Embryonic facial prominence (tissue), 1 donor: Measurements from ENCODE around the gene SLC46A3.
"Not testable (repeated sequence)": the region's sequence is repeated elsewhere in the genome, so short reads cannot be mapped to it uniquely, and the experiment has no call there.

ENCODE experiments used
- DNase-seq: peaks from one replicate; pipeline ENCODE4 v3.0.0-alpha.2; 2016; ENCODE audit errors: extremely low spot score

The SLC46A3 gene, protein sequence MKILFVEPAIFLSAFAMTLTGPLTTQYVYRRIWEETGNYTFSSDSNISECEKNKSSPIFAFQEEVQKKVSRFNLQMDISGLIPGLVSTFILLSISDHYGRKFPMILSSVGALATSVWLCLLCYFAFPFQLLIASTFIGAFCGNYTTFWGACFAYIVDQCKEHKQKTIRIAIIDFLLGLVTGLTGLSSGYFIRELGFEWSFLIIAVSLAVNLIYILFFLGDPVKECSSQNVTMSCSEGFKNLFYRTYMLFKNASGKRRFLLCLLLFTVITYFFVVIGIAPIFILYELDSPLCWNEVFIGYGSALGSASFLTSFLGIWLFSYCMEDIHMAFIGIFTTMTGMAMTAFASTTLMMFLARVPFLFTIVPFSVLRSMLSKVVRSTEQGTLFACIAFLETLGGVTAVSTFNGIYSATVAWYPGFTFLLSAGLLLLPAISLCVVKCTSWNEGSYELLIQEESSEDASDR

DNA sequence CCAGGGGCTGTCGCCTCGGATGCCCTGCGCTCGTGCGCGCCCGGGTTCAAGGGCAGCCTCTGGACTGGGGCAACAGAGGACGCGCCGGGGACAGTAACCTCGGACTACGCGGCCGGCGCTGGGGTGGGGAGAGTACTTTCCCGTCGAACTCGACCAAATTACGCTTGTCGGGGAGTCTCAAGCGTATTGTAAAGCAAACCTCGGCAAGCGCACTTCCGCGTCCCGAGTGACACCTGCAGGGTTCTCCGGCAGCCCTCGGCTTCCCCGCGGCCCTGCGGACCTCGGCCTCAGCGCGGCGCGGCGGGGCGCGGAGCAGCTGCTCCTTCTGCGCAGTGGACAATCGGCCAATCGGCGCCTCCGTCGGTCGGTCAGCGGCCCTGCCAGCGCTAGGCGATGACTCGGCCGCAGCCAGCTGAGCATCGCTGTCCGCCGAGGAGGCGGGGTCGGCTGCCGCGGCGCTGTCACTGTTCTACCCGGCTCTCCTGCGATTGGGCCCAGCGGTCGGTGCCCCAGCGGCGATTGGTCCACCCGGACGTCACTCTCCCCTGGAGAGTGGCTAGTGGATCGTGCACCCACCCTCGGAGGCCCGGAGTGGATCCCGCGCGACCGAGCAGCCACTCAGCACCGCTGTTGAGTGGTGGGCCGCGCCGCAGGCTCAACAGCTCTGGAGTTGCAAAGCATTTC, at the start of gene SLC46A3:
Gene SLC46A3 (minus strand): TSS at position 428 of the 684 bp plus-strand sequence. CDS start 972 bp downstream, outside the sequence.
- peak; percentile 73 for DNase-seq

DNA sequence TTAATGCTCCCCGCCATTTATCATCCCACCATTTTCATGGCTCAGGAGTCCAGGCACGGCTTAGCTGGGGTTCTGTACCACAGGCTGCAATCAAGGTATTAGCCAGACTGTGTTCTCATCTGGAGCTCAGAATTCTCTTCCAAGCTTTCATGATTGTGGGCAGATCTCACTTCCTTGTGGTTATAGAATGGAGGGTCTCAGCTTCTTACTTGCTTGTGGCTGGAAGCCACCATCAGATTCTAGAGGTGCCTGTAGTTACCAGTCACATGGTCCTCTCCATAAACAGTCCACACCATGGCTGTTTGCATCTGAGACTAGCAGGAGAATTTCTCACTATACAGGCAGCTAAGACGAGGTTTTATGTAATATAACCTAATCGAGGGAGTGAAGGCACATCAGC, 45.1 kb upstream of the SLC46A3 start:
- DNase-seq, result no peak

DNA sequence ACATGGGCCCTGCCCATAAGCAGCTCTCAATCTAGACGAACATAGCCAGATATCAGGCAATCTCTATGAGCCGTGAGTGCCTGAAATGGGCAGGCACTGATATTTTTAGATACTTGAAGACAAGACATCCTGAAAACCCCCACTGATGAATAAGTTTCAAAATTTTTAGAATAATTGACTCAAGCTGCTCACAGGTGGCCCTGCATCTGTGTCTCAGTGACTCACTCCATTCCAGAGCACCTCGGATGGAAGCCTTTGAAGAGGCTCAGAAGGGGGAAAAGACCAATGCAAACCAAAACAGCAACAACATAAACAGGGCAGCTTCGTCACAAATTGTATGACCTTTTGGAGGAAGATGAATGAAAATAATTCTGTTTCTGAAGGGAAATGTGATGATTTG, 42.8 kb upstream of the SLC46A3 start:
- no peak for DNase-seq

DNA sequence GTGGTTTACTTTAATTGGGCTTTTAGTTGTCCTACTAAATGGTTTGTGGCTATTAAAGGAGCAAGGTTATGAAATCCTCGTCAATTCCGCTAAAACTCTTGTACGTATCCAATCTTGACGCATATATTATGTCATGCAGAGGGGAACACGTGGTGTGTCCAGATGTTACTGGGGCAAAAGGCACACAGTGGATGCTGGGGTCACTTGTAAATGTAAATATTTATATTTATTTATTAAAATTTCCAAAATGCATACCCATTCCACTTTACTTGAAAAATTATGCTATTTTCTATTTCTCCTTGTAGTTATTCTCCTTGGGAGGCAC, 36.7 kb upstream of the SLC46A3 start:
- no peak for DNase-seq

DNA sequence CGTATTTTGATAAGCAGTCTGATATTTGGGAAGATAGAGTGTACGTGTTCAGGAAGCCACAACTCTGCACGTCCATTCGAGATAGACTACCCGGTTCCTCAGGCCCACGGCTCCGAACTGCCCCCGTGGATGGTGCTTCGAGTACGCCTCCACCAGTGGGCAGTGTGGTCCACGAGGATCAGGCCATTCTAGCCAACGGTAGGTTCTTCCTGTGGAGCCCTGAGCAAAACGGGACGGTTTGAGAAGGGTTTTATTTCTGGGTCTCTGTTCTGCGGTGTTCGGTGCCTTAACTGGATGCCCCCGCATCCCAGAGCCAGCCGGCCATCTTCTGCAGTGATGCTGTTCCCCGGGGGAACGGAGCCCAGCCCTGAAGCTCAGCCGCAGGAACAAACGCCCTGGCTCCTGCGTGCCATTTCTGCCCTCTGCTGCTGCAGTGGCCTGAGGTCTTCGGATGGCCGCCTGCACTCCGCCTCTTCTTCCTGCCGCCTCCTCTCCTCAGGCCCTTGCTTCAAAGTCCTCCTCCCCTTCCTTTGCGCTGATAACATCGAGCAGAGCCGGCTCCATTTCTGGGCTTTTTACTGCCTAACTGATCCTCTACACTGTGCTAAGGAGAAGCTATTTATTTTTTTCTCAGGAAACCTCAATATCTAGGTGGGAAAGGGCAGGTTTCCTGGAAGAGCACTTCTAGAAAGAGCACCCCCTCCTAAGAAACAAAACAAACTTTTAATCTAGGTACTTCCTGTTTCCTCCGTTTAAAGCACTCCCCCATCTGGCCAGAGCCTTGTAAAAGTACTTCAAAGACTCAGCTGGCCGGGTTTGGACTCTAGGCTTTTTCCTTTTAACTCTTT, 36.2 kb upstream of the SLC46A3 start:
- no peak for DNase-seq

DNA sequence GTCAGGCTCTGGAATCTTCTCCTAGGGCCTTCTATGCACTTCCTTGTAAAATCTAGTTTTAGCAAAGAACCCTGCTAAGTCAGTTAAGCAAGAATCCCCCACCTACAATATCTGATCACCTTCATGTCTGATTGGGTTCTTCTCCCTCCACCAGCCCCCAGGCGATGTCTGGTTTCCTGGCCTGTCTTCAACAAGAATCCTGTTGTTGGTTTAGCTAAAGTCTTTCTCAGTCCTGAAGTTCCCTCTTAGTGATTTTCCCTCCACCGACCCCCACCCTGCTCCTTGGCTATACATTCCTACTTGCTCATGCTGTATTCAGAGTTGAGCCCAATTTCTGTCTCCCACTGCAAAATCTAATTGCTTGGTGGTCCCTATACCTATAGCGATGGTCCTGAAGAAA, 35.2 kb upstream of the SLC46A3 start:
- DNase-seq, result no peak

DNA sequence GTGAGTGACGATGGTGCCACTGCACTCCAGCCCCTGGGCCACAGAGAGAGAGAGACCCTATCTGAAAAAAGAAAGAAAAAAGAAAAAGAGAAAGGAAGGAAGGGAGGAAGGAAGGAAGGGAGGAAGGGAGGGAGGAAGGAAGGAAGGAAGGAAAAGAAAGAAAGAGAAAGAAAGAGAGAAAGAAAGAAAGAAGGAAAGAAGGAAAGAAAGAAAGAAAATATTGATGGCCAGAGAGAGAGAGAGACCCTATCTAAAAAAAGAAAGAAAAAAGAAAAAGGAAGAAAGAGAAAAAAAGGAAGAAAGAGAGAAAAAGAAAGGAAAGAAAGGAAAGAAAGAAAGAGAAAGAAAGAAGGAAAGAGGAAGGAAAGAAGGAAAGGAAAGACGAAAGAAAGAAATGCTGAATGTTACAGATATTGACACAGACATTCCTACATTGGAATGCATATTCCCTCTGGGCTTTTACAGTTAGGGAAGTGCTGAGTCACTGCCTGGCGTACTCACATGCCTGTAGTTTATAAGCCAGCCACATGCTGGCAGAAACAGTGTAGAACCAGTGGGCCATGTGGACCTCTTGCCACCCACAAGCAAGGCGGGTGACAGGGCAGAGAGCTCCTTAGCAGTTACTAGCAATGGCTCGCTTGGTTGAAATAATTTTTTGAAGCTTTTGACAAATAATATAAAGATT, 34.6 kb upstream of the SLC46A3 start:
- peak; percentile 25 for DNase-seq

DNA sequence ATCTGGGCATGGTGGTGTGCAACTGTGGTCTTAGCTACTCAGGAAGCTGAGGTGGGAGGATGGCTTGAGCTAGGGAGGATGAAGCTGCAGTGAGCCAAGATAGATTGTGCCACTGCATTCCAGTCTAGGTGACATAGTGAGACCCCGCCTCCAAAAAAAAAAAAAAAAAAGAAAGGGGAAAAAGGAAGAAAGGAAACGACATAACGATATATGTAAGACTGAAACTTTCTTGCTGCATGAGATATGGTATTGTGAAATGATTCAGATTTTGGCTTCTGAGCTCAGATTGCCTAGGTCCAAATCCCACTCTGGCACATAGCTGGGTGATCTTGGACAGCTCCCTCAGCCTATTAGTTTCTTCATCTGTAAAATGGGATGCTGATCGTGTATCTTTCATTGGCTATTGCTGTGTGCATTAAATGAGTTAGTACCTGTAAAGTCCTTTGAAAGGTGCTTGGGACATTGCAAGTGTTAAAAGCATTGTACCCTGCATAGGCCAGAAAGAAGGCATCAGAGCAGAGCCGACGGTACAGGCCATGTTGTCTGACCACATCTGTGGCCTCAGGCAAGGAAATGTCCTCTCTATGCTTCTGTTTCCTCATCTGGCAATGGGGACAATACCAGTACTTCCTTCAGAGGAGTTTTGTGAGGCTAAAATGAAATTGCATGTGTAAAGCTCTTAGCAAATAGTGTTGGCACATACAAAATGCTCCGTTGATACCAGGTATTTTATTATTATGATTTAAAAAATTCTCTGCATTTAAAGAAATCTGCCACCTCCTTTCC, 32.6 kb upstream of the SLC46A3 start:
- DNase-seq, result no peak

DNA sequence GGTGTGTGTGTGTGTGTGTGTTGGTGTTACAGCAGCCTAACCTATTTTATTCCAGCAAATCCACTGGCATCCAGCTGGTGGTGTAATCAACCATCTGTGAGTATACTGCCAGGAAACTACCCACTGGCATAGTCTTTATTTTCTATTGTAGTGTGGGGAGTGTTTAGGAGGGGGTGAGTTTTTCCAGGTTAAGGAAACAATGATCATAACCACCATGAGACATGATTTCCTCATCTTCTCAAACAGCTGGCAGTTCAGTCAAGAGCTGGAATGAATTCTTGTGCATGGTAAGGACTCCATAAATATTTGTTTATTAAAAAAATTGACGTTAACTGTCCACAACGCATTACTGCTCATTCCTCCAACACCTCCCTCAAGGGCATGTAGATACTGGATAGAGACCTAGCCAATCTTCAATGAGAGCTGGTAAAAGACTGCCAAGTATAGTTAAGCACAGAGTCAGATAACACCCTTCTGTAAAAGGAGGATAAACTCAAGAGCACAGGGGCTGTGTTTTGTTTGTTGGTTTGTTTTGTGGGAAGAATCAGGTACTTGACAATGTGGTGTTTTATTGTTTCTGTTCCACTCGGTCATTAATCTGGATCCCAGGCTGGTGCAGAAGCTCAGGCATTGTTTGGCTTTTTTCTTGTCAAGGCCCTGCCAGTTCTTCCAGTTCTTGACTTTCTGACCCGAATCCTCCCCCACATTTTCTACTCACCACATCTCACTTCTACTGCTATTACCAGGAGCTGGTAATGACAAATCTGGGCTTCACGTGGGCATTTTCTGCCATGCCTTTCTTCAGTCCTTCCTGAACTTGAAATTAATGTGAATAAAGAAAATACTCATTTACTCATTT, 31.6 kb upstream of the SLC46A3 start:
- no peak for DNase-seq

DNA sequence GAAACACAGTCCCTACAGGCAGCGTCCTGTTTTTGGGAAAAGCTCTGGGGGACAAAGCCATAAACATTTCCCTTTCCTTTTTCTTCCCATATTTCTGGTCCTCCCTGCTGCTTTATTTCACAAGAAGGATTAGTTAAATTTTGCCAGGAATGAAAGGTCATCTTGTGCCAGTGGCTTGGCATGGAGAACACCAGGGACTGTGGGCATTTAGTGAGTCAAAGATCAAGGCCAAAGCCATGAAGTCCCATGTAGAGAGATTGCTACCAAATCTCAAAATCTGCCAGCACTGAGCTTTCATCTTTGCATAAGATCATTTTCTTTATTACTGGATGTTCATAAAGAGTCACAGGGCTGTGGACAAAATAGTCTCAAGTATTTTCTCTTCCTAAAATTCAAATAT, 29.1 kb upstream of the SLC46A3 start:
- DNase-seq, result no peak

DNA sequence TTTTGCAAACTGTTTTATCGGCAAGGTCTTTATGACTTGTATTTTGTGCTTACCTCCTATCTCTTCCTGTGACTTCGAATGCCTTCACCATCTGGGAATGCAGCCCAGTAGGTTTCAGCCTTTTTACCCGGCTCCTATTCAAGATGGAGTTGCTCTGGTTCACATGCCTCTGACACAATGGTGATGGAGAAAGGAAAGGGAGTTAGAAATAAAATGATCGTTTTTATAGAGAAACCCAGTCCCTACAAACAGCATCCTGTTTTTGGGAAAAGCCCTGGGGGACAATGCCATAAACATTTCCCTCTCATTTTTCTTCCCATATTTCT, 27.5 kb upstream of the SLC46A3 start:
- DNase-seq, result no peak

DNA sequence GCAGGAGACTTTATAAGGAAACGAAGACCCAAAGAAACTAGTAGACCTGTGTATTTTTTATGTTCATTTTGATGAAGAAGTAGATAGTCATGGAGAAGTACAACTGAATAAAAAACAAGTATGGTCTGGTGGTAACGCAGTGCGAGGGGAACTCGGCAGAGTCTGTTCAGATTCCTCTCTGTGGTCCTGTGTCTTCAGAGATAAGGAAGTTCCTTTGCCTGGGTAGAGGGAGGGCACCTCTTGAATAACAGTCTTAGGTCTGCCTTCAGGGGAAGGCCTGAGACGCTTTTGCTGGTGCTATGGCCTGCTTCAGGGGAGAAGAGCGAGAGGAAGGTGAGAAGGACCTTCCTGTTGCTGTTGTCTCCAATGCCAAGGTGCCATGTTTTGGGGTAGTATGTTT, 25.9 kb upstream of the SLC46A3 start:
- DNase-seq, result no peak

DNA sequence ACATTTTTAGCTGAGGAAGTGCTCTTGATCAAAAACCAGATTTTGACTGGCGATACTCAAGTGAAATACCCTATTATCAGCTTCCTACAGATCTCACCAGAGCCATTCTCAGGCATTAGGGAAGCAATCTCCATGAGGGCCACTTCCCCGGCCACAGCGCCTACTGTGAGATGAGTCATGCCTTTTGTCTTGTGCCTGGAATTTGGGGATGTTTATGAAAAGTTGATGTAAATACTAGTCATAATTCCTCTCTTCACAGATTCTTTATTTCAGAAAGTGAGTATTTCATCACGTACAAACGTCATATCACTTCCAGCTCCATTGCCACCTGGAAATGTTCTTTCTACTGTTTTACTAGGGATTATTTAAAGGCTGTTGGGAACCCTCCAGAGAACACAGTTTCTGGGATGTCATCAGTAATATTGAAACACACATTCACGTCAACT, 25.3 kb upstream of the SLC46A3 start:
- DNase-seq, result no peak

DNA sequence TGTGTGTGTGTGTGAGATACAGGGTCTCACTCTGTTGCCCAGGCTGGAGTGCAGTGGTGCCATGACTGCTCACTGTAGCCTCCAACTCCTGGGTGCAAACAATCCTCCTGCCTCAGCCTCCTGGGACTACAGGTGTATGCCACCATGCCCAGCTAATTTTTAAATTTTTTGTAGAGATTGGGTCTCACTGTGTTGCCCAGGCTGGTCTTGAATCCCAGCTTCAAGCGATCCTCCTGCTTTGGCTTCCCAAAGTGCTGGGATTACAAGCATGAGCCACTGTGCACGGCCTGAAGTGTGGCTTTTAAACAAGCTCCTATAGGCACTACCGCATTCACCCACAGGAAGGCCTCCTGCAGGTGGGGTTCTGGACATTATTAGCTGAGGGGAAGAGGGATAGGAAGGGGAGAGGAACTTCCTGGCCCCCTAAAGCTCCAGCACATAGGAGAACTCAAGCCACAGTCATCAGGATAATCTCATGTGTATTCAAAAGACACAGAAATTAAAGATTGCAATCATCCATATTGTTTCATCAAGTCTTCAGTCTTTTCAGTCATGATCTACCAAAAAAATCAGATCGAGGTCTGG, 24.8 kb upstream of the SLC46A3 start:
- DNase-seq, result no peak

DNA sequence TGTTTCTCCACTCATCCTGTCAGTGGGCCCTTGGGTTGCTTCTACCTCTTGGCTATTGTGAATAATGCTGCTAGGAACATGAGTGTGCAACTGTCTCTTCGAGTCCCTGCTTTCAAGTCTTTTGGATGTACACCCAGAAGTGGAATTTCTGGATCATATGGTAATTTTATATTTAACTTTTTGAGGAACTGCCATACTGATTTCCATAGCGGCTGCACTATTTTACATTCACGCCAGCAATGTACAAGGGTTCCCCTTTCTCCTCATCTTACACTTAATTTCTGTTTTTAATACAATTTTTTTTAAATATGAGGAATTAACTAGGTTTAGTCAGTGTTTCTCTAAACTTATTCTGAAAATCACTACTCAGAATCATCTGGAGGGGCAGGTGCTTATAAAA, 24.2 kb upstream of the SLC46A3 start:
- DNase-seq, result no peak

DNA sequence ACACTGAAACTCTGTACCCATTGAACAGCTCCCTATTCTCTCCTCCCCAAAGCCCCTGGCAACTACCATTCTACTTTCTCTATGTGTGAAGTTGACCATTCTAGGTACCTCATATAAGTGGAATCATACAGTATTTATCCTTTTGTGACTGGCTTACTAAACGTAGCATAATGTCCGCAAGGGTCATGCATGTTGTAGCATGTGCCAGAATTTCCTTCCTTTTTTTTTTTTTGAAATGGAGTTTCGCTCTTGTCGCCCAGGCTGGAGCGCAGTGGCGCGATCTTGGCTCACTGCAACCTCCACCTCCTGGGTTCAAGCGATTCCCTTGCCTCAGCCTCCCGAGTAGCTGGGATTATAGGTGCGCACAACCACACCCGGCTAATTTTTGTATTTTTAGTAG, 23.7 kb upstream of the SLC46A3 start:
- DNase-seq, result not testable (repeated sequence)

DNA sequence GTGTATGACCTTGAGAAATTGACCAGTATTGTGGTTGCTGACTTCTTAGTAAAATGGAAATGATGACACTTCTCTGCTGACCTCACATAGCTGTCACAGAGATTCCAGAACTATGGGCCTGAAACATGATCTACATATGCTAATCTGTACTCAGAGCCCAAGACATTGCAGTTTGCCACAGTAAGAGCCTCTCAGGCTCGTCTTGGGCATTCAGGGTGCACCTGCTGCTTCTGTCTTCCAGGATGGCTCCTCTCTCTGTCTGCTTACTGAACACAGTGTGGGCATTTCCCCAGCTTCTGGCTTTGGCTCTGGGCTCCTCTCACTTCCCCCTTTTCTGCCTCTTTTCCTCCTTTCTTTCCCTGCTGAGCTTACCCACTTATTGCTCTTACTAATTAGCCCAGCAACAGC, 22.3 kb upstream of the SLC46A3 start:
- no peak for DNase-seq

DNA sequence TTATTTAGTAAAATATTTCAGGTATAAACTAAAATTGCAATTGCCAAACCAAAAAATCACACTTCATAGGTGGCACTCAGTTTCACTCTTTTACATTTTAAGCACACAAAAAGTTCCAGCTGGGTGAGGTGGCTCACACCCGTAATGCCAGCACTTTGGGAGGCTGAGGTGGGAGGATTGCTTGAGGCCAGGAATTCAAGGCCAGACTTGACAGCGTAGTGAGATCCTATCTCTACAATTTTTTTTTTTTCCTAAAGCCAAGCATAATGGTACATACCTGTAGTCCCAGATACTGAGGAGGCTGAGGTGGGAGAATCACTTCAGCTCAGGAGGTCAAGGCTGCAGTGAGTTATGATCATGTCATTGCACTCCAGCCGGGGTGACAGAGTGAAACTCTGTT, 20.6 kb upstream of the SLC46A3 start:
- no peak for DNase-seq

DNA sequence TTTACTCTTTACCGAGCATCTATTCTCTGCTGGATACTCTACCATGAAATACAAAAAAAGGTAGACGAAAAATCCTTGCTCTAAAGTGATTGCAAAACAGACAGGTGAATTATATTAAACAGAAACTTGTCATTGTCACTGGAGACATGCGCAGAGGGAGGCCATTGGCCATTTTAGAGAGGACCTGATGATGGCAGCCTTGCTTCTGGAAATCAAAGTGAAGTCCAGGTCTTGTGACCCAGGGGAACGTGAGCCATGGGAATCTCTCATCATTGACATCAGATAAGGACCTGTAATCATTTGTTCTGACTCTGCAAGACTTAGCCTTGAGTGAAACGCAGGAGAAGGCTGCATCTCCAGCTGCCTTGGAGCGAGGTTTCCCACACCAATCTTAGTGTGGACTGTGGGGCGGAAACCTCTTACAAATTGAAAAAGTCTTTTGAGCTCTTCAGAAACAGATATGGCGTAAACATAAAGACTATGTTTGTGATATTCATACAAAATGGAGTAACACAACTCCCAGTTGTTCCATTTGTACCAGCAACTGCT, 16.8 kb upstream of the SLC46A3 start:
- no peak for DNase-seq

DNA sequence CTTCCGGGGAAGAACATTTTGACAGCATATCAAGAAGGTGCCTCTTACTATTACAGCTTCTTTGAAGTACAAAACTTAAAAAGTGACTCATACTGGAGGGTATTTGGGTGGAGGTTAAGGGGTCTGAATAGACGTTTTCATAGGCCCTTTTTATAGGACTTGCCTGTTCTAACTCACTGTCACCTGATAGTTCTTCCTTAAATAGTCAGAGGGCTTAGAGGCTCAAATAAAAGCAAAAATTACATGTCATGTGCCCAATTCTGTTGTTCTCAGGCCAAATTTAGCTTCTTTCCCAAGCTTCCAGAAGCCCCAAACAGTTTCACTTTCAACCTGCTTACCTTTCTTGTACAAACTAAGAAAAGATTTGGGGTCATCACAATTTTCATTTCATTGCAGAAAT, 16.1 kb upstream of the SLC46A3 start:
- no peak for DNase-seq
